CD4-positive, alpha-beta T cell treated with Interleukin-17A for 1 hour (primary cell): ENCODE data around the gene DPP10.

ENCODE experiments used
- DNase-seq: peaks from one replicate; pipeline ENCODE4 v3.0.0-alpha.2; 2020

DPP10 gene

DNA sequence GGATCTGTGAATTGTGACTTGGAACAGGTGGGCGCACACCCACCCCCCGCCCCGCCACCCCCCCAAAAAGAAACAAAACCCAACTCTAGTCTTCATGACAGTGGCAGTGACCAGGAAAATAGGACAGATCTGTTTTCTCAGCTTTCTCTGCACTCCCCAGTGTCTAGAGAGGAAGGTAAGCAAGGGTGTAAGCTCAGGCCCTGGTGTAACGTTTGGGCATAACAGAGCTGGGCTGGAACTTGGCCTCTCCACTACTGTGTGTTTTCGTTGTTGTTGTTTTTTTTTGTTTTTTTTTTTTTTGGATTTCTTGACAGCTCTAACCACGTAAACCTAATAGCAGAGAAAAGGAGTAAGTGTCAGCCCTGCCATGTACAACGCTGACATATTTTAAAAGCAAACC is 1160.8 kb downstream of the DPP10 start:
- no peak for DNase-seq

DNA sequence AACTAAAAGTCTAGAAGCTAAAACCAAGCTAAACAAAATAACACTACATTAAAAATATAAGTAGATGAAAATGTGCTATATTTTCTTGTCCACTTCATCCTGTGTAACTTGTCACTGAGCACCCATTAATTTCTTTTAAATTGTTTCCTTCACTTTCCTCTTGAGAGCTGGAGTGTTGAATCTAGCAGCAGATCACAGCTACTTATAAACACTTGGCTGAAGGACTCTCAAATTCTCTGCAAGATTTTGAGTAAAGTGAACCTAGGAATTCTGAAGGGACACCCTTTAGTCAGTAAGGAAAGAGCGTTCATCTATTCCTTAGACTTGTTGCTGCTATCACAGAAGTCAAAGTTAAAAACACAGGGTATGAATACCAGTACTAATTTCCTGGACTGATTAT is 1163.9 kb downstream of the DPP10 start:
- no peak for DNase-seq

DNA sequence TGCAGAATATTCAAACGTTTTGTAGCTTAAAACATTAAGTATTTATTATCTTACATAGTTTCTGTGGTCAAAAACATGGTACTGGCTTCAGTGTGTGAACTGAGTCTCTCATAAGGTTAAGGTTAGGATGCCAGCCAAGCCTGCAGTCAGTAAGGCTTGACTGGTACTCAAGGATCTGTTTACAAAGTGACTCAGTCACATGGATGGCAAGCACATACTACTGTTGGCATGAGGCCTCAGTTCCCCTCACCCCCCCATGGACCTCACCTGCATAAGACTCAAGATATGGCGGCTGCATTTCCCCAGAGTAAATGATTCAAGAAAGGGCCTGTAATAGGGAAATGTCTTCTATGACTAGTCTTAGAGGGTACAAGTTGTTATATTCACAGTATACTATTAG is 1167.5 kb downstream of the DPP10 start:
- DNase-seq, result no peak

DNA sequence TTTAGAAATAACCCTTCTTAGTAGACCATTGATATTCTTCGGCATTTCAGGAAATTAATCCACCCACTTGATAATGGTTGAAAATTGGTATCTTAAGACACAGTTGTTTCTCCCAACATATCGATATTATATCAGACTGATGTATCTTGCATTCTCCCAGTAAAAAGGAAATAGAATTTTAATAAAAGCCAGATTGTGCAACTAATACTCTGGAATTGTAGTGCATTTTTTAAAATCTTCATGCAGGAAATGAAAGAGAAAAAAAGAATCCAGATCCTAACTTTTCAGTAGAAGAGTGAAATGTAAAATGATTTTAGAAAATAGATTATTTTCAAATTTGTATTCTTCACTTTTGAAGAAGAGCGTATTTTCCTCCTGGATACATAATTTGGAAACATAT is 1168.4 kb downstream of the DPP10 start:
- DNase-seq, result no peak

DNA sequence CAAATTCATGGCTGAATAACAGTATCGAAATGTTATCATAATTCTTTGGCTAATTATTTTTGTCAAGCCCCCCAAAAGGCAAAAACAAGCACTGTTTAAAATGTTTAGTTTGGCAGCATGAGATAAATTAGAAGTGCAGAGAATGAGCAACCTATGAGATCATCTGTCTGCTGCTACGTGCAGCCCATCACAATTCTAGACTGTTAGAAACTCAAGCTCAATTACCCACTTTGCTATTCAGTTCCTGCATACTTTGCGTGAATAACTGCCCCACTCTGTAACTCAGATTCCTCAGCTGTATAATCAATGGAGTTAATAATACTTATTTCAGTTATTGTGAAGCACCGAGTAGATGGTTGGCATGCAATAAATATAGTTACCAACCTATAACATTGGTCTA is 1181.9 kb downstream of the DPP10 start:
- DNase-seq, result no peak

DNA sequence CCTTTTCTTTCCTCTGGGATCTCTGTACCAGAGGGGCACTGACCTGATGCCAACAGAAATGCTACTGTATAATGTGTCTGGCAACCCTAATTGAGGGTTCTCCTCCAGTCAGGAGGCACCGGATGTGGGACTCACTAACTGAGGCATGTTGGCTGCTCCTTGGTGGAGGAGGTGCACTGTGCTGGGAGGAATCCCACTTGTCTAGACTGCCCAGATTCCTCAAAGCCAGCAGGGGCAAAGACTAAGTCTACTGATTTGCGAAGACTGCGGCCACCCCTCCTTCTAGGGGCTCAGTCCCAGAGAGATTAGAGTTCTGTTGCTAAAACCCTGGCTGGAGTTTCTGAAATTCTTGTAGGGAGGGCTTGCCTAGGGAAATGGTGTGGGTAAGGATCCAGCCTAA is 1192.1 kb downstream of the DPP10 start:
- no peak for DNase-seq

DNA sequence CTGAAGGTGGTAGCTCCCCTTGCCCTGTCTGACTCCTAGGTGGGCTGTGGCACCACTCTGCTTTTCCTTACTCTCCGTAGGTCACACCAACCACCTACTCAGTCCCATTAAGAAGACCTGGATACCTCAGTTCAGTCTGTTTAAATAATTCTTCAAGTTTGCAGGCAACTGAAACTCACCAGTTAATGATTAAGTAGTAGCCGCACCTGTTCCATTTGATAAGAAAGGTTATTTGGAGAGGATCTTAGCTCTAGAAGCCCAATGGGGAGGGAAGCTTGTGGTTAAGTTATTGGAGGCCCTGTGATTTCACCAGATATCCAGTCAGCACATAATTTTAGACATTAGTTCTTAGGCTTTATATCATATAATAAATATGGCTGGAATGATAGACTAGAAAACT is 1193.0 kb downstream of the DPP10 start:
- no peak for DNase-seq

DNA sequence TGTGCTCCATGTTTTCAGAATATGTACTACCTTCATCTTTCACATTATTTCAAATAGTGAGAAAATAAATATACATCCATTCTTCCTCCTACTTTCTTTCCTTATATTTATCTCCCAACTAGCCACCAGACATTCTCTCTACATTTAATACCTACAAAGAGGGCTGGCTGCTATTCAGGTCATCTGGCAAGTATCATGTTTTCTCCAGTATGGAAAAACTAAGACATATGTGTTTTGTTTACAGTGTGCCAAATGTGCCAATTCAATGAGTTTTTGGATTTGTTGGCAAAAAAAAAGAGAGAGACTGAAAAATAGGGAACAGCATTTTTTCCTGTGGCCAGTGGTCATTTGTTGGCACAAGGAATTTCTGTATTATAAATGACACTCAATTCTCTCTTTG is 1207.3 kb downstream of the DPP10 start:
- no peak for DNase-seq

DNA sequence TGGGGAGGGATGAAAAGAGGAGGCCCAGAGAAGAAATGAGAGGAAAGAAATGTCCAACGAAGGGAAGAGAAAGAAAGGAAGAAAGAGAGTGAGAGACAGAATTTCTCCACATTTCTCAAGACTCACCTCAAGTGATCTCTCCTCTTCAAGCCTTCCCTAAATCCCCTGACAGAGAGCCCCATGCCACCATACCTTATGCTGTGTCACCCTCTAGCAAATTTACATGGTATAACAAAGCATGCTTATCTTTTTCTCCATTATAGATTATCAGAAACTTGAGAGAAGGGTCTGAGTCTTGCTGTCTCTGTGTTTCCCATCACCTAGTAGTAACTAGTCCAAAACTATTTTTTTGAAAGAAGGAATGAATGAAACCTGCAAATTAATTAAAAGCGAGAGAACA is 1208.4 kb downstream of the DPP10 start:
- DNase-seq, result no peak

DNA sequence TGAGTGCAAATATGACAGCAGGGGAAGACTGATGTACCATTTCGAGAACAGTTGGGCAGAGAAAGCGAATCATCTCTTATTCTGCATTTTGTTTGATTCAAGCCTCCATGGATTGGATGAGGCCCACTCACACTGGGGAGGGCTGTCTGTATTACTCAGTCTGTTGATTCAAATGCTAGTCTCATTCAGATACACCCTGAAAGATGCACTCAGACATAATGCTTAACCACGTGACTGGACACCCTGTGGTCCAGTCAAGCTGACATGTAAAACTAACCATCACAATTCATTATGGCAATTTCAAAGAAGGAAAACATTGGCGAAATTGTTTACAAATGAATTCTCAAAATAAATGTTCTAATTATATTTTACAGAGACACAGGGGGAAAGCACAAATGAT is 1210.2 kb downstream of the DPP10 start:
- DNase-seq, result no peak

DNA sequence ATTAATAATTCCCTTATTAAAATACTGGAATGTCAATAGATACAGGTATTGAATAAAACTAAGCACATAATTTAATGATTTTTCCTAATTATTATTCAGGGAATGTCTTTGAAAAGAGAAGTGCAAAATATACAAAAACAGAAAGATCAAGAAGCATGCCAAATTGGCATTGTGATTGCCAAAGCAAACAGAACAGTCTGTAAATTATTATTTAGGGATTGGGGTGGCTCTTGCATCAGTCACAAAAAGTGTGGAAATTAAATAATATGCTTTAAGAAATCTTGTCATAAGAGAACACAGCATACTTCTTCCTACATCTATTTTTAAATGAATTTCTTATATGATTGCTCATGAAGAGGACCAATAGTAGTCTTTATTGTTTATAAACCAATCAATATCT is 1211.9 kb downstream of the DPP10 start:
- DNase-seq, result no peak

DNA sequence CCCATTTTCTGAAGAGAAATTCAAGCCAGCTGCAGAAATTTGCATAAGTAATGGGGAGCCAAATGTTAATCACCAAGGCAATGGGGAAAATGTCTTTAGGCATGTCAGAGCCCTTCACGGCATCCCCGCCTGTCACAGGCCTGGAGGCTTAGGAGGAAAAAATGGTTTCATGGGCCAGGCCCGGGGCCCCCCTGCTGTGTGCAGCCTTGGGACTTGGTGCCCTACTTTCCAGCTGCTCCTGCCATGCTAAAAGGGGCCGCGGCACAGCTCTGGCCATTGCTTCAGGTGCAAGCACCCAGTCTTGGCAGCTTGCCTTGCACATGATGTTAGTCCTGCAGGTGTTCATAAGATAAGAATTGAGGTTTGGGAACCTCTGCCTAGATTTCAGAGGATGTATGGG is 1235.7 kb downstream of the DPP10 start:
- no peak for DNase-seq

DNA sequence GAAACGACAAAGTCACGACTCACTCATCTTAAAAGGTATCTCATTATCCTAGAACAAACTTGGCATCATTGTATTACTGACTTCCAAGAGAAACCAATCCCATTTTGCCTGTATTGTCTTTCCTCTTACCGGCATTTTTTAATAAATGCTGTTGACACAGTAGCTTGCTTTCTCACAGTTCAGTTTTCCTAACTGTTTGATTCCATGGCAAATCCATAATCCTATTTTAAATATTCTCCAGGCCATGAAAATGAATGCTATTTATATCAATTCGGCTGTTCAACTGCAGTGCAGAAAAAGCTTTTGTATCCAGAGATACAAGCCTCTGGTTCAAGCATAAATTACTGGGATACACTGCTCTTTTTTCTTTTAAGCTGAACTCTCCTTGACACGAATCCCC is 1241.9 kb downstream of the DPP10 start:
- DNase-seq, result no peak

DNA sequence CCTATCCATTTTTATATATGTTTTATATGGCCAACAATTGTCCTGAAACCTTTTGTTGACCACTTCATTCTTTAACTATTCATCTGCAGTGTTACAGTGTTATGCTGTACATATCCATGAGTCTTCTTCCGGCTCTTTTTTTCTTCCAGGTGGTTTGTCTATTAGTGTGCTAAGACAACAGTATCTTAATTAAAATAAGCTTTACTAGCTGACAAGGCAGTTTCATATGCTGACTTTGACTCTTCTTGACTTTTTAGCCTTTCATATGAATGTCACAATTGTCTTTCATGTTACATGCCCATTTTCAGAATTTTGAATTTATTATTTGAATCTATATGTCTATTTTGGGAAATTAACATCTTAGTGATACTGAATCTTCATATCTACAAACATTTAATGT is 1249.0 kb downstream of the DPP10 start:
- DNase-seq, result no peak

DNA sequence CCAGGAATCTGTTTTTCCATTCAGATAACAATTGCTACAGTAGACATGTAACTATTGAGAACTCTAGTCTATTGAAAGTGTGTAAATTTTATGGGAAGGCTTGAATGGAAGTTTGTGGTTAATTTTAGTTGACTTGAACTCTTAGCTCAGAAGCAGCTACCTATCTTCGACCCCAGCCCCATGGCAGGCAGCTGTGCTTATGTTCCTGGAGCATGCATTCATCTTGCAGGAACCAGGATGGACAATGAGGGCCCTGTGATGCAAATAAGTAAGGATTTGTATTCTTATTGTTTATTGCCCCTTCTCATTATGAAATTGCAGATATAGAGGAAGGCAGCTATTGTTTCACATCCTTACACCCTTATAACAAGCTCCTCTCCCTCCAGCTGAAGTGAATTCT is 1252.2 kb downstream of the DPP10 start:
- DNase-seq, result no peak

DNA sequence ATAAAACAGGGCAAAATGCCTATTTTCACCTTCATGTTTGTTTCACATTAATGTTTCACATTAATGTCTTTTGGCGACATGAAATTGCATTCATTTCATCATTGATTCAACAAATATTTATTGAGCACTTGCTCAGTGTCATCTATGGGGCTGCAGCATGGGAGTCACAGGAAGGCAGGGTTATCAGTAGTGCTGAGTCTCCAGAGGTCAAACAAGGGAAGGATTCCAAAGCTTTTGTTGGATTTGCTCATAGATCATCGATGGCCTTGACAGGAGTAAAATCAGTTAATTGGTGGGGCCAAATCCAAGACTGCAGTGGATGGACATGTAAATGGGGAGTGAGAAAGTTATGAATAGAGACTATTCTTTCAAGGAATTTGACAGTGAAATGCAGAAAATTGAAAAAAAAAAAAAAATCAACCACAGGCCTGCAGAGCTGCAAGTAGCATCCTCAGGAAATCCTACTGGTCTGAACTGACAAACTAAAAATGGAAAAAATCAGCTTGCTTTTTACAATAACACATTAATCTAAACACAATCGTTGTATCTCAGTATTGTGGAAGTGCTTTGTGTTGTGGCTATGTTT is 1290.8 kb downstream of the DPP10 start:
- DNase-seq, result no peak

DNA sequence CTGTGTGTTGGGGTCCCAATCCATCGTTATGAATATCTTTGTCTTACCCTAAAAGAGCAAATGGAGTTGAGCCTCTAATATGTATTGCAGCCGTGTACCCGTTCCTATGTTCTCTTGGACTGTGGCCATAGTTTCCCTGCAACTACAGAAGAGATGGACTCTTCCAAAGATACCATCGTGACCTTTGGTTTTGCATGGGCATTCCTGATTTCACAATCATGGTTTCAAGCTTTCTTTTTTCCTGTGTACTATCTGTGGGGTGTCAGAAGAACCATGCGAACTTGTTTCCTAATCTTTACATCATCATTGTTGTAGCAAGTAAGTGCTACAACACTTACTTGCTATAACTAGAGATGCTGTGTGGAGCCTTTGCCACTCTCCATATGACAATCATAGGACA is 1295.7 kb downstream of the DPP10 start:
- no peak for DNase-seq

DNA sequence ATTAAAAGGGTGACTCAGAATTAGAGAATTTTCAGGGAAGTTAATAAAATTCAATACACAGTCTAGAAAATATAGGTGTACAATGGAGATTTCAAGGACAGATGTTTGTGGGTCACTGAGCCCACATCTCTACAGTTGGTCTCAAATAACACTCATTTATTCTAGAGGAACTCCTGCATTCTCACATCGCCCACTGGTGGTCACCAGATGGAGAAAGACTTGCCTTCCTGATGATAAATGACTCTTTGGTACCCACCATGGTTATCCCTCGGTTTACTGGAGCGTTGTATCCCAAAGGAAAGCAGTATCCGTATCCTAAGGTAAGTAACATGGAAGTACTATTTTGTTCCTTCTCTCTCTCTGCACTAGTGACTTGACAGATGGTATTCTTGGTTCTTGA is 1297.1 kb downstream of the DPP10 start:
- no peak for DNase-seq

DNA sequence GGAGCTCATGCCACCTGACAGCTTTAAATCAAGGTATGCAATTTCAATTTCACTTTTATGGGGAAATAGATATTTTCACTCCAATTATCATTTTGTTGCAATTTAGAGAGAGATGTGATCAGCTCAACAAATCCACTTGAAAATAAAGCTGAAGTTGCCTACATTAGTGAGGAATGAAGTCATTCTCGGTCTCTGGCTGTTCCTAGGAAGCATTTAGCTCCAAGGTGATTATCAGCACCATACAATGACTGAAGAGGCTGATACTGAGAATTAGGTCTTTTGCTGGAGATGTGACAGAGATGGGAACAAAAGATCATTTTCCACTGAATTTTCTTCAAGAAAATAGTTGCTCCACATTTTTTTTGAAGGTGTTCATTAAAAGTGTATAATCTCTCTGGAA is 1303.7 kb downstream of the DPP10 start:
- DNase-seq, result no peak

DNA sequence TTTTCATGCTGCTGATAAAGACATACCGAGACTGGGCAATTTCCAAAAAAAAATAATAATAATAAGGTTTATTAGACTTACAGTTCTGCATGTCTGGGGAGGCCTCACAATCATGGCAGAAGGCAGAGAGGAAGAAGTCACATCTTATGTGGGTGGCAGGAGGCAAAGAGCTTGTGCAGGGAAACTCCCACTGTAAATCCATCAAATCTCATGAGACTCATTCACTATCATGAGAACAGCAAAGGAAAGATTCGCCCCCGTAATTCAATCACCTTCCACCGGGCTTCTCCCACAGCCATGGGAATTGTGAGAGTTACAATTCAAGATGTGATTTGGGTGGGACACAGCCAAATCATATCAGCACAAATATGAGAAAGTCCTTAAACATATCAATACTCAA is 1314.8 kb downstream of the DPP10 start:
- no peak for DNase-seq

DNA sequence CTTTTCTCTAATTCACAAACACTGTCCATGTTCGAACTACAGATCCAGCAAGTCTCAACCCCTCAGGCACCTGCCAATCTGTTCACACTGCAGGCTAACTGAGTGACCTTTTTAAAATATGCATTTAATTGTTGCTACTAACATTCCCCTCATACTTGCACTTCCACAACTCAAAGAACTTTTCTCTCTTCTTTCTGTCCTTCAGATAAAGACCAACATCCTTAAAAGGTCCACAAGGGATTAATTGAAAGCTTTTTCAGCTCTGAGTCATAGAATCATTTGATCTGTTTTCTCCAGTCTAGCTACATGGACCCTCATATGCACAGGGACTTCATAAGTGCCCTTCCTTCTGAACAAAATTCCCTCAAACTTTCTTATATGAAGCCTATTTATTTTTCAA is 1321.2 kb downstream of the DPP10 start:
- no peak for DNase-seq

DNA sequence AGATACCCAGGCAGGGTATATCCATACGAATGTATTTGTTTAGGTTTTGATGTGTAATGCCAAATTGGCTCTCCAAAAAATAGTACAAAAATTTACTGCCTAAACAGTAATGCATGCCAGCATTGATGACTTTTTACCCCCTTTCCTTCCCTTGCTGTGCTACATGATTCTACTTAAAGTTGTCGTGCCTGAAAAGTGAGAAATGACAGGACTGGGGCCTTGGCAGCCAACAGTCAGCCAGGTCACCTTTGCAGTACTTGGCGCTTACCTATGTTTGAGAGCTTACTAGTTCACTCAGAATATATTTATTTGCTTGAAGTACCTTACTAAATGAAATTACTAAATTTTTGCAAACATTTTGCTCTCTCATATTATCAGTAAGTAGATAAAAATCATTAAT is 1329.1 kb downstream of the DPP10 start:
- DNase-seq, result no peak

DNA sequence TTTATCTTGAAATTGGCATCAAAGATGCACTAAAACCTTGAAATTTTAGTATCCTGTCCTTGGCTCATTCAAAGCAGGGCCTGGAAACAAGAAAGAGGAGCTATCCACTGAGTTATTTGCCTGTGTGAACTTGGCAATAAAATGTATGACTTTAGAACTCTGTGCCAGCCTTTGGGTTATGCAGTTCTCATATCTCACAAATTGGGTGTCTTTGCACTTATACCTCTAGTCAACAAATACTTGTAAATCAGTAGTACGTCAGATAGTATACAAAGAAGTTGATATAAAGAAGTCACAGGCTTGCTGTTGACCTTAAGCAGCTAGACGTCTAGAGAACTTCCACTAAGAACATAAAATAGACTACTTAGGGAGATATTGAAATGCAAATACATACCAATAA is 1331.9 kb downstream of the DPP10 start:
- no peak for DNase-seq

DNA sequence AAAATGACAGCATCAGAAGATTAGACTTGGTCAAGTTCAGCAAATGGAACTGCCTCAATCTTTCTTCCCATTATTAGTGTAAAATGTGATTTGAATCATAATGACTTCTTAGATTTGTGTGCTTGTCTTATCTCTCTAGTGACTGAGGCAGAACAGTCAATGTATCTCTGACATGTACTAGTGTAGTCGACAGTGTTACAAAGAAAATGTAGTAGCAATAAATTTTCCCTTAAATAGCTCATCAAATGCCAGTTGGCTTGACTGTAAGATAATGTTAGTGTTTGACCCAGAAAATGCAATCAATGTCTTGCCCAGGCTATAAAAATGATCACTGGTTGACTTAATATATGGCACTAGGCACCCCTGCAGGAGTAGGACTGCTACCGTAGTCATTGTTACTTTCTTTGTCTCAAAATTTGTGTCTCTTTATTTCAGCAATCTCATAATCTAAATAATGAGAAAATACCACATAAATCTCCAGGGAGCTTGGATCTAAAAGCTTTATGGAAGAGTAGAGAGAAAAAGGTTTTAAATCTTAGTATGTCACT is 1336.7 kb downstream of the DPP10 start:
- DNase-seq, result no peak

DNA sequence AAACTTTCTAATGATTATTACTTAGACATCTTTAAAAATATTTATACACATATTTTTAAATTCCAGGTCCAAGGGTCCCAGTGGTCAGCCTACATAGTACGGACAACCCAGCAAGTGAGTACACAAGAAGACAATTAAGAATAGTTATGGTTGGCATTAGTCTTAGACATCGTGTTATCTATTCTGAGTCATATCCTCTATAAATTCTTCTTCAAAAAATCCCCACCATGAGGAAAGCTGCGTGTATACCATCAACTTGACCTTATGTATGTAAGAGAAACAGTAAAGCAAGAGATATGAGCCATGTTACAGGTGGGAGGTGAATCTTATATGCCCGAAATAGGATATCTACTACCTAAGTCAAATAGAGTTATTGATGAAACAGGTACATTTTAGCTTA is 1339.8 kb downstream of the DPP10 start:
- no peak for DNase-seq

DNA sequence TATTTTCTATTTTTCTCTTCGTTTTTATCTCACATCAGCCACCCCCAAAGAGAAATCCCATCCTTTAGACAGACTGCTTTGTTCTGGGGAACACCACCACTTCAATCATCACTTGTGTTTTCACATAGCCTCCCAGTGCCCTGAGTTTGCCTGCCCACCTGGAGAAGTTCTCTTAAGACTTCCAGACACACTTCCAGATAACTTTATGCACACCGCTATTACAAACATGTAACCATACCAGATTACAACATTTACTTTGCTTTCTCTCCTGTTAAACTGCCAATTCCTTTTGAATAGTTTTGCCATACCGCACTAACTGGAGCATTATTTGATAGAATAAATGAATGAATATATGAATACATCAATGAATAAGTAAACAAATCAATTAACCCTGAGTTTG is 1353.6 kb downstream of the DPP10 start:
- no peak for DNase-seq
